AG04450 (cell line): ENCODE measurements around the gene KDELR3. TPM values are rescaled to one million over a fixed set of nuclear protein-coding genes. Genes with fewer than 3 reads are reported as not detected.

Experiments
- CTCF ChIA-PET: fragments of 300-600, 350-600 bp; formaldehyde crosslinking; extraction: SDS; loops from one replicate; lab custom pipeline; 2022; ENCODE audit warnings: antibody characterized with exemption, inconsistent platforms; lab: Charles Lee
- POLR2A ChIA-PET: fragments of 350-600 bp; formaldehyde crosslinking; extraction: SDS; loops from one replicate; lab custom pipeline; 2021; ENCODE audit warnings: antibody characterized with exemption, inconsistent platforms; lab: Yijun Ruan, JAX
- DNase-seq: peaks from one replicate; pipeline ENCODE4 v3.0.0-alpha.2; 2011; ENCODE audit warnings: low read depth, low spot score
- H3K27ac ChIP-seq: one replicate; pipeline ENCODE4 v1.5.1; 2012; ENCODE audit warnings: low read depth, low read length, control low read depth
- H3K27me3 ChIP-seq: one replicate; pipeline ENCODE4 v1.6.0; 2012; ENCODE audit warnings: low read length; ENCODE audit not compliant: control insufficient read depth, insufficient read depth
- H3K4me3 ChIP-seq: 2 replicates; pipeline ENCODE4 v1.5.1; 2011; ENCODE audit warnings: mild to moderate bottlenecking, low read depth, low read length, control low read depth
- H3K9me3 ChIP-seq: 2 replicates; pipeline ENCODE4 v1.5.1; 2012; ENCODE audit warnings: low read length; ENCODE audit not compliant: control insufficient read depth, insufficient read depth
- polyA plus RNA-seq: library from polyadenylated mRNA; depleted of rRNA; stranded (reverse); fragments of >200 nt; gene quantifications from 2 replicates; pipeline ENCODE4 v1.2.3, GENCODE V29; 2011
- TF ChIP-seq, protein P1 (sequence below): IDR thresholded peaks from 2 replicates; pipeline ENCODE4 v1.5.1; 2011; ENCODE audit warnings: low read depth, low read length, control low read depth, inconsistent platforms

KDELR3 gene
- polyA plus RNA-seq, 1 experiment = 278 TPM

DNA sequence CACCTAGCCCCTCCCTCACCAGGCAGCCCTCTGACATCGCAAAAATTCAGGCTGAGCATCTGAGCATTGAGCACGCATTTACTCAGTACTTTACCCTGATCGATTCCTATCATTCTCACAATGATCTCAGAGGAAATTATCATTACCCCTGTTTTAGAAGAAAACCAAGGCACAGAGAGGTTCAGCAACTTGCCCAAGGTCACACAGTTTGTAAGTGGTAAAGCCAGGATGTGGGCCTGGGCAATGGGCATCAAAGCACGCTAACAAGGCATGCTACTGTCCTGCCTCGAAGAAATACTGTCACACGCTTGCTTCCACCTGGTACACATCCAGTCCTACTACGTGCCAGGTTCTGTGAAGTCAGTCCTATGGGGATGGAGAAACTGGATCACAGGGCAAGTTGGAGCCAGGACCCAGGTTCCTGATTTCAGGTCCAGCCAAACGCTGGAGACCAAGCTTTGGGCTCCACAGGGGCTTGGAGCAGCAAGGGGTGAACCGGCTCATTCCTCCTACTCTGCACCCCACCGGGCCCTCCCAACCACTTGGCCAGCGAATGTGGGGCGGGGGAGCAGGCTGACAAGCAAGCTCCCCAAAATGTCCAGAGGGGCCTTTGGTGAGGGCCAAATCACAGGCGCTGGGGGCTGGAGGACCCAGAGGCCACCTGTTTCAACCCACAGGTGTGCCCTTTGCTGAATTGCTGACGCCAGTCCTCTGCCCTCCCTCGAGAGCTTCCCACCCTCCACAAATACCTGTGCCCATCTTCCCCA is 31.1 kb upstream of the KDELR3 start:
- H3K9me3 ChIP-seq = no peaks in the 10 kb centered on the region
- no peak overlapping the region for H3K27ac ChIP-seq
- ChIA-PET CTCF (interaction anchor here (0.6 to 0.7 kb wide), 2 partner anchors 36 to 347 kb away, joined by 3 read pairs; no protein-coding TSS in a partner anchor), POLR2A (no interaction called here)
- no peak overlapping the region for H3K4me3 ChIP-seq
- peaks cover 20% of the 10 kb centered on the region for H3K27me3 ChIP-seq
- TF ChIP-seq, protein P1, sequence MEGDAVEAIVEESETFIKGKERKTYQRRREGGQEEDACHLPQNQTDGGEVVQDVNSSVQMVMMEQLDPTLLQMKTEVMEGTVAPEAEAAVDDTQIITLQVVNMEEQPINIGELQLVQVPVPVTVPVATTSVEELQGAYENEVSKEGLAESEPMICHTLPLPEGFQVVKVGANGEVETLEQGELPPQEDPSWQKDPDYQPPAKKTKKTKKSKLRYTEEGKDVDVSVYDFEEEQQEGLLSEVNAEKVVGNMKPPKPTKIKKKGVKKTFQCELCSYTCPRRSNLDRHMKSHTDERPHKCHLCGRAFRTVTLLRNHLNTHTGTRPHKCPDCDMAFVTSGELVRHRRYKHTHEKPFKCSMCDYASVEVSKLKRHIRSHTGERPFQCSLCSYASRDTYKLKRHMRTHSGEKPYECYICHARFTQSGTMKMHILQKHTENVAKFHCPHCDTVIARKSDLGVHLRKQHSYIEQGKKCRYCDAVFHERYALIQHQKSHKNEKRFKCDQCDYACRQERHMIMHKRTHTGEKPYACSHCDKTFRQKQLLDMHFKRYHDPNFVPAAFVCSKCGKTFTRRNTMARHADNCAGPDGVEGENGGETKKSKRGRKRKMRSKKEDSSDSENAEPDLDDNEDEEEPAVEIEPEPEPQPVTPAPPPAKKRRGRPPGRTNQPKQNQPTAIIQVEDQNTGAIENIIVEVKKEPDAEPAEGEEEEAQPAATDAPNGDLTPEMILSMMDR = no peak
- no peak for DNase-seq

DNA sequence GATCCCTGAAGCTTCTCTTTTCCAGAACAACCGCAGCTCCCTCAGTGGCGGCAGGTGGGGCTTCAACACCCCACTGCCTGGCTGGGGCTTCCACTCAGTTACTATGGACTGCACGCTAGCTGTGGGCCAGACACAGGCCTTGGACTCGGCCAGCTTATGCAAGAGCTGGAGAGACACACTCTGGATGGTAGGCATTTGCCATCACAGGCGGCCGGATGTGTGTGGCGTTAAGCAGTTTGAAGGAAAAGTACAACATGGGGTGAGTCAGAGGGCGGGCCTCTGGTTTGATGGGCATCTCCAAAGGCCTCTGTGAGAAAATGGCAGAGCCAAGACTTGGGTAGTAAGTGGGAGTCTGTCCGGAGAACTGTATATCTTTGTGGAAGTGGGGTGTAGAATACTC is 30.5 kb upstream of the KDELR3 start:
- Histone ChIP-seq H3K4me3 (no peak overlapping the region), H3K27ac (no peak overlapping the region), H3K27me3 (peaks cover 20% of the 10 kb centered on the region), H3K9me3 (no peaks in the 10 kb centered on the region)
- DNase-seq = no peak
- TF ChIP-seq, protein P1 = no peak
- CTCF ChIA-PET = no interaction called here
- POLR2A ChIA-PET = no interaction called here

DNA sequence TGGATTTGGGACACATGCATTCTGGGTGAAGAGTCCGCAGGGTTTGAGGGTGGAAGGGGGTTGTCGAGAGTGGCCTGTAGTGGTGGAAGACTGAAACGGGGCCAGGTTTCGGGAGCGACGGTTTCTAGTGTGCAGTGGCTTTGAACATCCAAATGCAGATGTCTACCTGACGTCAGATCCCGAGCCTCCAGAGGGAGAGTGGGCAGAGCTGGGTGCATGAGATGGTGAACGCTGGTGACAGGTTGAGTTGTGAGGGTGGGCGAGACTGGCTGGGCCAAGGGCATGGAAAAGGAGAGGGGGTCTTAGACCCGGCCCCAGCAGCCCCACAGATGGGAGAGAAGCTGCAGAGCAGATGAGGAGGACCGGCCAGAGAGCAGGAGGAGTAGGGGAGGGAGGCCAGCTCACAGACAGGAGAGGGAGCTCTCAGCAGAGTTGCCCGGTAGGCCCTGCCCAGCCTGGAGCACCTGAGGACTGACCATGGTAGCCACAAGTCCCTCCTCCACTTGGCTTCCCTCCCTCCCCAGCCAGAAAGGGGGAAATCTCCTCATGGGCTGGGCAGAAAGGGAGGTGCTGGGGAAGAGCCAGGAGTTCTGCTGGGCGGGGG is 27.0 kb upstream of the KDELR3 start:
- Histone ChIP-seq H3K27me3 (peaks cover 33% of the 10 kb centered on the region), H3K4me3 (no peak overlapping the region), H3K9me3 (no peaks in the 10 kb centered on the region), H3K27ac (no peak overlapping the region)
- TF ChIP-seq, protein P1 = no peak
- no peak for DNase-seq
- ChIA-PET CTCF (no interaction called here), POLR2A (no interaction called here)

DNA sequence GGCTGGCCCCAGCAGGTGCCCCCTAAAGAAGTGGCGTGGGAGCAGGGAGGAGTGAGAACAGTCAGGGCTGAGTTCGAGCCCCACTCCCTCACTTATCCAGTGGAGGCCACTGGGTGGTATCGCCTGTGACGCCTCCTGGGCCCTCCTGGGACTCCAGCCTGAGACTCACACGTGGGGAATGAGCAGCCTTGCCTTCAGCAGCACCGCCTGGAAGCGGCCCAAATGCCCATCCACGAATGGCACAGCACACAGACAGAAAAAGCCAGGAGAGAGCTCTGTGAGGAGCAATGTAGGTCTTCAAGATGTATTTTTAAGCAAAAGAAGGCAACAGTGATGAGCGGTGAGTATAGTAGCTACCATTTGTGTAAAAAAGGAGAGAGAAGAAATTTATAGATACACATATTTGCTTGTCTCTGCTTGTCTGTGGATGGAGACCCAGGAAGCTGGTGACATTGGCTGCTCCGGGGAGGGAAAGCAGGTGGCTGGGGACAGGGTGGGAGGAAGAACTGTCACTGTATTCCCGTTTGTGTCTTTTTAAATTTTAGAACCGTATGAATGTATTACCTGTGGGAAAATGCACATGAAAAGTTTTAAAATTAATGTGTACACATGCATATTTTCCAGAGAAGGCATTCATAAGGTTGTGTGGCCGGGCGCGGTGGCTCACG is 26.1 kb upstream of the KDELR3 start:
- Histone ChIP-seq H3K9me3 (no peaks in the 10 kb centered on the region), H3K27me3 (peaks cover 30% of the 10 kb centered on the region), H3K4me3 (no peak overlapping the region), H3K27ac (no peak overlapping the region)
- no peak for DNase-seq
- TF ChIP-seq, protein P1 = no peak
- CTCF ChIA-PET = no interaction called here
- POLR2A ChIA-PET = interaction anchor here (0.7 kb wide), 1 partner anchor 112 kb away, joined by 9 read pairs; no protein-coding TSS in a partner anchor
